GM21723 (cell line): ENCODE measurements around the gene DENND1B.
A peak's percentile ranks its signal among the peaks of the same experiment; 100 is the strongest.
"Not testable (repeated sequence)": the region's sequence is repeated elsewhere in the genome, so short reads cannot be mapped to it uniquely, and the experiment has no call there.

Experiments
- ATAC-seq: cut with Tn5 transposase; IDR thresholded peaks from one replicate; pipeline ENCODE4 v1.9.1; 2021; ENCODE audit warnings: mild to moderate bottlenecking, moderate library complexity; ENCODE audit not compliant: unreplicated experiment

The DENND1B gene

GRCh38 chr1:197572169-197572568 lies 203.1 kb downstream of the DENND1B start:
- no peak for ATAC-seq

GRCh38 chr1:197567442-197567841 lies 207.8 kb downstream of the DENND1B start:
- ATAC-seq = no peak

- no peak for ATAC-seq
Observed at GRCh38 chr1:197561041-197561440, 214.2 kb downstream of the DENND1B start.

- ATAC-seq = no peak
Observed at GRCh38 chr1:197559655-197560054, 215.6 kb downstream of the DENND1B start.

GRCh38 chr1:197559244-197559643 lies 216.0 kb downstream of the DENND1B start:
- no peak for ATAC-seq

GRCh38 chr1:197557302-197557701 lies 218.0 kb downstream of the DENND1B start:
- no peak for ATAC-seq

- ATAC-seq = no peak
Observed at GRCh38 chr1:197553281-197553680, 222.0 kb downstream of the DENND1B start.

- no peak for ATAC-seq
Observed at GRCh38 chr1:197546989-197547388, 228.3 kb downstream of the DENND1B start.

- no peak for ATAC-seq
Observed at GRCh38 chr1:197544553-197544952, 230.7 kb downstream of the DENND1B start.

- no peak for ATAC-seq
Observed at GRCh38 chr1:197544130-197544529, 231.2 kb downstream of the DENND1B start.

- ATAC-seq = no peak
Observed at GRCh38 chr1:197541411-197541810, 233.9 kb downstream of the DENND1B start.

GRCh38 chr1:197526736-197527371 lies 248.4 kb downstream of the DENND1B start:
- ATAC-seq = no peak

GRCh38 chr1:197521118-197521739 lies 254.1 kb downstream of the DENND1B start:
- ATAC-seq = peak; percentile 78

- peak; percentile 52 for ATAC-seq
Observed at GRCh38 chr1:197519741-197520334, 255.4 kb downstream of the DENND1B start.

GRCh38 chr1:197515421-197515820 lies 259.9 kb downstream of the DENND1B start:
- no peak for ATAC-seq

- ATAC-seq = no peak
Observed at GRCh38 chr1:197510691-197511378, 264.4 kb downstream of the DENND1B start.

- ATAC-seq = no peak
Observed at GRCh38 chr1:197496722-197497121, 278.6 kb downstream of the DENND1B start.

- ATAC-seq = not testable (repeated sequence)
Observed at GRCh38 chr1:197491505-197491904, 283.8 kb downstream of the DENND1B start.

GRCh38 chr1:197486946-197487345 lies 288.3 kb downstream of the DENND1B start:
- no peak for ATAC-seq

GRCh38 chr1:197485790-197486189 lies 289.5 kb downstream of the DENND1B start:
- ATAC-seq = no peak

GRCh38 chr1:197481101-197481500 lies 294.2 kb downstream of the DENND1B start:
- ATAC-seq = no peak

GRCh38 chr1:197480446-197480845 lies 294.8 kb downstream of the DENND1B start:
- ATAC-seq = no peak
